Measurements from ENCODE around the gene ELMO1.

Gene ELMO1

DNA sequence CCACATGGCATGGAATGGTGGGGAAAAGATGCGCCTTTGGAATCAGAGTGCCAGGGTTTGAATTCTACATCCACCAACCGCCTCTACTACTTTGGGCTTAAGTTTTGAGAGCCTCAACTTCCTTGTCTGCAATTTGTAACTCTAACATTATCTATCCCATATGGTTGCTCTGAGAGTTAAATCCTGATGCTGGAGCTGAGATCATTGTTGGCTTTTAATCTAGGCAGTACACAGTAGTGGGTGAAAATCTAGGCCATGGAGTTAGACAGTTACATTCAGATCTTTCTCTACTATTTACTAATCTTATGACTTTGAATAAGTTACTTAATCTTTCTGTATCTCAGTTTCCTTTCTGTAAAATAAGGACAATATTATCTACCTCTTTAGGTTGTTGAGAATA lies 574.6 kb downstream of the ELMO1 start:
- H3K27ac ChIP-seq: no peak overlapping the region
- DNase-seq (ENCODE audit: low spot score): no peak
- POLR2A ChIA-PET (ENCODE audit: low non-redundant PET): no interaction called here
- CTCF ChIA-PET: no interaction called here
- TF ChIP-seq, protein P1, sequence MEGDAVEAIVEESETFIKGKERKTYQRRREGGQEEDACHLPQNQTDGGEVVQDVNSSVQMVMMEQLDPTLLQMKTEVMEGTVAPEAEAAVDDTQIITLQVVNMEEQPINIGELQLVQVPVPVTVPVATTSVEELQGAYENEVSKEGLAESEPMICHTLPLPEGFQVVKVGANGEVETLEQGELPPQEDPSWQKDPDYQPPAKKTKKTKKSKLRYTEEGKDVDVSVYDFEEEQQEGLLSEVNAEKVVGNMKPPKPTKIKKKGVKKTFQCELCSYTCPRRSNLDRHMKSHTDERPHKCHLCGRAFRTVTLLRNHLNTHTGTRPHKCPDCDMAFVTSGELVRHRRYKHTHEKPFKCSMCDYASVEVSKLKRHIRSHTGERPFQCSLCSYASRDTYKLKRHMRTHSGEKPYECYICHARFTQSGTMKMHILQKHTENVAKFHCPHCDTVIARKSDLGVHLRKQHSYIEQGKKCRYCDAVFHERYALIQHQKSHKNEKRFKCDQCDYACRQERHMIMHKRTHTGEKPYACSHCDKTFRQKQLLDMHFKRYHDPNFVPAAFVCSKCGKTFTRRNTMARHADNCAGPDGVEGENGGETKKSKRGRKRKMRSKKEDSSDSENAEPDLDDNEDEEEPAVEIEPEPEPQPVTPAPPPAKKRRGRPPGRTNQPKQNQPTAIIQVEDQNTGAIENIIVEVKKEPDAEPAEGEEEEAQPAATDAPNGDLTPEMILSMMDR (conservative IDR thresholded peaks at IDR 0.05; ENCODE audit: low read depth): no peak

GRCh38 chr7:36871863-36872262 lies 576.8 kb downstream of the ELMO1 start:
- TF ChIP-seq, protein P1 (conservative IDR thresholded peaks at IDR 0.05; ENCODE audit: low read depth): no peak
- ChIA-PET CTCF (no interaction called here), POLR2A (ENCODE audit: low non-redundant PET) (no interaction called here)
- DNase-seq (ENCODE audit: low spot score): peak; percentile 7
- no peak overlapping the region for H3K27ac ChIP-seq

DNA sequence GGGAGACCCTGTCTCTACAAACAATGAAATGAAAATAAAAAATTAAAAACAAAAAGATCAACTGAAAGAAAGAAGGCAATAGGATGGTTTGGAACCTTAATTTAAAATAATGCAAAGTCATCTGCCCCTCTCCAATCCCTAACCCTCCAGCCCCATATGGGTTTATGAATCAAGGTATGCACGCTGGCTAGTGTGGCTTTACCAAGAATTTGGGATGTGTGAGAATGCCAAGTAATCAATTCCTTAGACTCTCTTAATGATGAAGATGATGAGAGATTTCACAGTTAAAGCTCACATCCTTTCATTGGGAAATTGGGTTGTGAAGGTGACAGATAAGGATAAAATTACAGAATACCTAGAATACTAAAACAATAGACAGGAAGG lies 577.3 kb downstream of the ELMO1 start:
- CTCF ChIA-PET: no interaction called here

DNA sequence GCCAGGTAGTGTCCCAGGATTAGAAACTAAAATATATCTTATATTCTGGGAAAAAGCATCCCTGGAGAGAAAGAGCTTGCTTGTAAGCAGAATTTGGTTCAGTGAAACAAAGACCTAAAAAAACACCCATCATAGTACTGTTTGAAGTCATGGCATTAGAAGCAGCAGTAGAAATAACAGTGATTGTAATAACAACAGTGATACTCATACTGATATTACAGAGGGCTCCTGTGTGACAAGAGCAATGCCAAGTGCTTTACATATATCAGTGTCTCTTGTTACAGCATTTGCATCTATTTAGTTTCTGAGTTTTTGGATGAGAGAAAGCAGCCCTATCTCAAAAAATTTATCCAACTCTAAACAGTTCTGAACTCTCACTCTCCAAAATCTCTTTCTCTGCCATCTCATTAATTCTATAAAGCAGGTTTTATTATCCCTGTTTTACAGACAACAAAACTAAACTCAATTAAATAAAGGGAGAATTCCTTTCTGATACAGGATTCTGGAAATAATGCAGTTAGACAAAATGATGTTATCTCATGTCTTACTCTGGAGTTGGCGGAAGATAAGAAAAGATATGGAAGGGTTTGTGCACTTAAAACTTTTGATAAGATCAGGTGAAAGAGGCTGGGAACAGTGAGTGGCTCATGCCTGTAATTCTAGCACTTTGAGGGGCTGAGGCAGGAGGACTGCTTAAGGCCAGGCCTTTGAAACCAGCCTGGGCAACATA lies 577.9 kb downstream of the ELMO1 start:
- POLR2A ChIA-PET (ENCODE audit: low non-redundant PET): no interaction called here
- H3K27ac ChIP-seq: no peak overlapping the region
- TF ChIP-seq, protein P1 (conservative IDR thresholded peaks at IDR 0.05; ENCODE audit: low read depth): no peak
- CTCF ChIA-PET: no interaction called here
- no peak for DNase-seq (ENCODE audit: low spot score)

More for the DNA sequence above, 577.3 kb downstream of the ELMO1 start:
- TF ChIP-seq, protein P1 (conservative IDR thresholded peaks at IDR 0.05; ENCODE audit: low read depth): no peak
- H3K27ac ChIP-seq: no peak overlapping the region
- DNase-seq (ENCODE audit: low spot score): no peak
- POLR2A ChIA-PET (ENCODE audit: low non-redundant PET): no interaction called here

GRCh38 chr7:36868727-36869411 lies 579.8 kb downstream of the ELMO1 start:
- no peak for DNase-seq (ENCODE audit: low spot score)
- TF ChIP-seq, protein P1 (conservative IDR thresholded peaks at IDR 0.05; ENCODE audit: low read depth): no peak
- no peak overlapping the region for H3K27ac ChIP-seq
- ChIA-PET POLR2A (ENCODE audit: low non-redundant PET) (no interaction called here), CTCF (no interaction called here)

- no peak for DNase-seq (ENCODE audit: low spot score)
- CTCF ChIA-PET: no interaction called here
- H3K27ac ChIP-seq: no peak overlapping the region
- POLR2A ChIA-PET (ENCODE audit: low non-redundant PET): no interaction called here
- TF ChIP-seq, protein P1 (conservative IDR thresholded peaks at IDR 0.05; ENCODE audit: low read depth): no peak
Observed at GRCh38 chr7:36865019-36865418, 583.6 kb downstream of the ELMO1 start.
